OCI-LY7 (cell line): ENCODE results near the gene RTEL1. TPM values are rescaled to one million over a fixed set of nuclear protein-coding genes. Genes with fewer than 3 reads are reported as not detected.

Source experiments
- BruUV-seq: library from RNA; stranded (reverse); fragments of 400-500 nt; replicated peaks from 2 replicates; lab custom pipeline; 2021; lab: Mats Ljungman, UMichigan
- CTCF ChIA-PET: fragments of 300-600 bp; sonication (Branson Sonifier 250); formaldehyde crosslinking; loops from one replicate; lab custom pipeline; 2022; ENCODE audit warnings: antibody characterized with exemption; ENCODE audit not compliant: unreplicated experiment; lab: Charles Lee
- POLR2A ChIA-PET: fragments of 300-600 bp; sonication (Branson Sonifier 250); formaldehyde crosslinking; loops from one replicate; lab custom pipeline; 2022; ENCODE audit warnings: antibody characterized with exemption; lab: Charles Lee
- DNase-seq: peaks from one replicate; pipeline ENCODE4 v3.0.0-alpha.2; 2015; ENCODE audit warnings: low spot score
- H2AFZ ChIP-seq: fragments of 200-600 bp; sonication (generic), shearing (Covaris generic); 2 replicates; pipeline ENCODE4 v1.6.1; 2014; ENCODE audit warnings: mild to moderate bottlenecking, antibody characterized with exemption, low read length, moderate library complexity
- H3K27ac ChIP-seq: fragments of 200-600 bp; sonication (generic); 2 replicates; pipeline ENCODE4 v1.5.1; 2014; ENCODE audit warnings: mixed run types, low read depth, mild to moderate bottlenecking, moderate library complexity, low read length, inconsistent platforms; ENCODE audit not compliant: poor library complexity, severe bottlenecking
- H3K36me3 ChIP-seq: fragments of 200-600 bp; sonication (generic); 2 replicates; pipeline ENCODE4 v1.6.1; 2014; ENCODE audit warnings: mild to moderate bottlenecking, antibody characterized with exemption, low read length, moderate library complexity, mixed read lengths; ENCODE audit not compliant: insufficient read depth
- H3K4me1 ChIP-seq: fragments of 200-600 bp; sonication (generic); 2 replicates; pipeline ENCODE4 v1.5.1; 2014; ENCODE audit warnings: mild to moderate bottlenecking, low read length; ENCODE audit not compliant: insufficient read depth, poor library complexity, severe bottlenecking
- H3K4me2 ChIP-seq: fragments of 200-600 bp; sonication (generic); 2 replicates; pipeline ENCODE4 v1.6.1; 2014; ENCODE audit warnings: mild to moderate bottlenecking, low read length
- H3K4me3 ChIP-seq: fragments of 200-600 bp; sonication (generic); 2 replicates; pipeline ENCODE4 v1.5.1; 2014; ENCODE audit warnings: mild to moderate bottlenecking, low read depth, low read length; ENCODE audit not compliant: poor library complexity, severe bottlenecking
- H3K79me2 ChIP-seq: fragments of 200-600 bp; sonication (generic); 2 replicates; pipeline ENCODE4 v1.6.1; 2016; ENCODE audit warnings: low read depth, mild to moderate bottlenecking, low read length, moderate library complexity, mixed read lengths; ENCODE audit not compliant: insufficient read depth
- H3K9me2 ChIP-seq: fragments of 200-600 bp; sonication (generic); 2 replicates; pipeline ENCODE4 v1.6.1; 2016; ENCODE audit warnings: mild to moderate bottlenecking, low read length, mixed read lengths; ENCODE audit not compliant: insufficient read depth
- H3K9me3 ChIP-seq: fragments of 200-600 bp; sonication (generic); 2 replicates; pipeline ENCODE4 v1.6.1; 2014; ENCODE audit warnings: mild to moderate bottlenecking, mixed run types, low read length, mixed read lengths
- H4K20me1 ChIP-seq: fragments of 200-600 bp; sonication (generic); 2 replicates; pipeline ENCODE4 v1.6.1; 2014; ENCODE audit warnings: mild to moderate bottlenecking, antibody characterized with exemption, low read length, moderate library complexity, mixed read lengths; ENCODE audit not compliant: insufficient read depth
- EZH2phosphoT487 ChIP-seq: fragments of 200-600 bp; sonication (generic); IDR thresholded peaks from 2 replicates; pipeline ENCODE4 v1.6.1; 2018; ENCODE audit warnings: low read depth, borderline replicate concordance, mild to moderate bottlenecking, mixed run types, antibody characterized with exemption, low read length, moderate library complexity, mixed read lengths
- intact Hi-C: fragments of 100-400 bp; cut with micrococcal nuclease; formaldehyde crosslinking; loops from one replicate; pipeline ENCODE4 v1.10.0; 2022; ENCODE audit not compliant: unreplicated experiment
- total RNA-seq, 2 experiments: library from RNA; depleted of rRNA in 1 of 2; stranded (reverse); fragments of >200 nt in 1 of 2; shearing (Covaris generic) in 1 of 2; gene quantifications; 2 replicates each; pipeline ENCODE4 v1.2.3, GENCODE V29; 2014 to 2022
- TF ChIP-seq, protein P1 (sequence below): fragments of 200-600 bp; sonication (generic); conservative IDR thresholded peaks from 2 replicates; pipeline ENCODE4 v1.5.1; 2014; ENCODE audit warnings: mild to moderate bottlenecking, antibody characterized with exemption, low read length, moderate library complexity, mixed read lengths

Gene RTEL1
- total RNA-seq, 2 experiments from 2014 or later, result 22.5 to 47.2 TPM

DNA sequence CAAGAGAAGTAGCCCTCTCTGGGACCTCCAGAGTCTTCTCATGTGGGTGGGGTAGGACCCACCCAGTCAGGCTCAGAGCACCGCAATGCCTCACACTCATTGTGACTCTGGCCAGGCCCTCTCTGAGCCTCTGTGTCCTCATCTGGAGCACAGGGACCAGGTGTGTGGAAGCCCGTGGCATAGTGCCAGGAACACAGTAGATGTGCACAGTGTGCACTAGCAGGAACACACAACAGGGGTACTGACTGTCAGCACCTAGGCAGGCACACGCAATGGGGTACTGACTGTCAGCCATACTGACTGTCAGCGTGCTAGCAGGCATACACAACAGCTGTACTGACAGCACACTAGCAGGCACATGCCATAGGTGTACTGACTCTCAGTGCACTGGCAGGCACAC lies 2.9 kb upstream of the RTEL1 start:
- H3K27ac ChIP-seq, result no peak overlapping the region
- ChIA-PET CTCF (no interaction called here), POLR2A (no interaction called here)
- H3K36me3 ChIP-seq, result 0 out of 2 replicates have a peak, but pooled peaks cover 1% of the 10 kb centered on the region
- no peak overlapping the region for H3K4me2 ChIP-seq
- H3K9me2 ChIP-seq, result no peaks in the 10 kb centered on the region
- H4K20me1 ChIP-seq, result no peaks in the 10 kb centered on the region
- H2AFZ ChIP-seq, result no peak overlapping the region
- BruUV-seq, result no TSS peak
- intact Hi-C loops, result no loop called here
- peaks cover 19% of the 10 kb centered on the region for H3K4me1 ChIP-seq
- peaks cover 13% of the 10 kb centered on the region; the same call in 1 of the 2 replicates for H3K79me2 ChIP-seq
- H3K9me3 ChIP-seq, result no peaks in the 10 kb centered on the region
- DNase-seq, result no peak
- no peak overlapping the region for H3K4me3 ChIP-seq
- no peak for TF ChIP-seq EZH2phosphoT487
- TF ChIP-seq, protein P1, sequence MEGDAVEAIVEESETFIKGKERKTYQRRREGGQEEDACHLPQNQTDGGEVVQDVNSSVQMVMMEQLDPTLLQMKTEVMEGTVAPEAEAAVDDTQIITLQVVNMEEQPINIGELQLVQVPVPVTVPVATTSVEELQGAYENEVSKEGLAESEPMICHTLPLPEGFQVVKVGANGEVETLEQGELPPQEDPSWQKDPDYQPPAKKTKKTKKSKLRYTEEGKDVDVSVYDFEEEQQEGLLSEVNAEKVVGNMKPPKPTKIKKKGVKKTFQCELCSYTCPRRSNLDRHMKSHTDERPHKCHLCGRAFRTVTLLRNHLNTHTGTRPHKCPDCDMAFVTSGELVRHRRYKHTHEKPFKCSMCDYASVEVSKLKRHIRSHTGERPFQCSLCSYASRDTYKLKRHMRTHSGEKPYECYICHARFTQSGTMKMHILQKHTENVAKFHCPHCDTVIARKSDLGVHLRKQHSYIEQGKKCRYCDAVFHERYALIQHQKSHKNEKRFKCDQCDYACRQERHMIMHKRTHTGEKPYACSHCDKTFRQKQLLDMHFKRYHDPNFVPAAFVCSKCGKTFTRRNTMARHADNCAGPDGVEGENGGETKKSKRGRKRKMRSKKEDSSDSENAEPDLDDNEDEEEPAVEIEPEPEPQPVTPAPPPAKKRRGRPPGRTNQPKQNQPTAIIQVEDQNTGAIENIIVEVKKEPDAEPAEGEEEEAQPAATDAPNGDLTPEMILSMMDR, result no peak

DNA sequence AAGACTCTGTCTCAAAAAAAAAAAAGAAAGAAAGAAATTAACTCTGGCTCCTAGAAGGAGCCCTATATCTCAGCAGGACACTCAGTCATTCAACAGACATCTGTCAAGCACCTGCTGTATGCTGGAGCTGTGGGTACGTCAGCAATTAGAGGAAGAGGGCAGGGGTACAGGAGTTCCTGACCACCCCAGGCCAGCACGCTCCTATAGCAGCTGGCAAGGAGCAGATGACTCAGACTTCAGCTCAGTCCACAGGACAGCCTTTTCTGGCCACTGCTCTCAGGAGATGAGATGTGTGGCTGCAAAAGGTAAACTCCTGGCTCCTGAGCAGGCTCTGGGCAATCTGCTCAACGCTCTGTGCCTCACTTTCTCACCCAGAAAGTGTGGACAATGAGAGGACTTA lies 1.7 kb upstream of the RTEL1 start:
- POLR2A ChIA-PET, result no interaction called here
- Histone ChIP-seq H3K79me2 (peaks cover 13% of the 10 kb centered on the region; the same call in 1 of the 2 replicates), H3K9me2 (no peaks in the 10 kb centered on the region), H3K36me3 (peaks cover 8% of the 10 kb centered on the region; the same call in 1 of the 2 replicates), H4K20me1 (no peaks in the 10 kb centered on the region), H3K4me3 (no peak overlapping the region), H3K4me2 (no peak overlapping the region), H3K27ac (no peak overlapping the region), H3K9me3 (no peaks in the 10 kb centered on the region), H3K4me1 (peaks cover 19% of the 10 kb centered on the region), H2AFZ (no peak overlapping the region)
- no peak for DNase-seq
- no TSS peak for BruUV-seq
- CTCF ChIA-PET, result no interaction called here
- intact Hi-C loops, result no loop called here
- TF ChIP-seq, protein P1, result no peak
- no peak for TF ChIP-seq EZH2phosphoT487

DNA sequence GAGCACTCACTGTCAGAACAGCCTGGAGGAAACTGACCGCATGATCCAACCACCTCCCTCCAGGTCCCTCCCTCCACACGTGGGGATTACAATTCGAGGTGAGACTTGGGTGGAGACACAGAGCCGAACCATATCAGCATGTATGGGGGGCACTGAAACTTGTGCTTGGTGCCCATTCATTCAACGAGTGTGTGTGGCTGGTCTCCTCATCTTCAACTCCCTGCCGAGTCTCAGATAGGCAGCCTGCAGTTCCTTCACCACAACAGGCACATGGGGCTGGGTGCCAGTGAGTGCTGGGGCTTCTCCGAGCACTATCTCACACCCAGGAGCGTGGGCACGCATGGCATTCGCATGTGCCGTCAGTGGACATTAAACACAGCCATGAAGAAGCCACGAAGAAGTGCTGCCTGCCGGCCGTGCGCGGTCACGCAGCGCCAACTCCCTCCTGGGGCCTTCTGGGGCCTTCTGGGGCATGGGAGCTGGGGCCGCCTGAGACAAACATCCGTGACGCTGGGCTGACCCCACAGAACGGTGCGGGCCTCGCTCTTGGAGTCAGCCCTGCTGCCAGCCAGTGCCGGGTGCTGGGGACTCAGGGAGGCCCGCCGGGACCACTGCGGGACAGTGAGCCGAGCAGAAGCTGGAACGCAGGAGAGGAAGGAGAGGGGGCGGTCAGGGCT lies 714 bp upstream of the RTEL1 start:
- H3K9me2 ChIP-seq, result no peaks in the 10 kb centered on the region
- peaks cover 17% of the 10 kb centered on the region for H3K4me1 ChIP-seq
- TF ChIP-seq, protein P1, result no peak
- TF ChIP-seq EZH2phosphoT487, result no peak
- H3K4me3 ChIP-seq, result peak overlapping the region; percentile 94
- intact Hi-C loops, result no loop called here
- ChIA-PET CTCF (no interaction called here), POLR2A (interaction anchor here (1.0 to 1.3 kb wide), 3 partner anchors 14 to 120 kb away, joined by 3 to 4 read pairs (median 3); partner anchors contain the start of genes LIME1 and PTK6)
- H3K36me3 ChIP-seq, result peaks cover 17% of the 10 kb centered on the region; the same call in 1 of the 2 replicates
- no peaks in the 10 kb centered on the region for H3K9me3 ChIP-seq
- no TSS peak for BruUV-seq
- peaks cover 13% of the 10 kb centered on the region; the same call in 1 of the 2 replicates for H3K79me2 ChIP-seq
- H4K20me1 ChIP-seq, result no peaks in the 10 kb centered on the region
- no peak for DNase-seq
- peak overlapping the region; percentile 88 for H2AFZ ChIP-seq
- H3K27ac ChIP-seq, result no peak overlapping the region
- H3K4me2 ChIP-seq, result peak overlapping the region; percentile 90
